GM12892 (cell line): ENCODE results near the gene KCNG2.

ENCODE experiments used
- POLR2A ChIP-seq: IDR thresholded peaks from 2 replicates; pipeline ENCODE4 v1.6.1; 2011; ENCODE audit warnings: low read depth, low read length, control low read depth
- POLR2AphosphoS5 ChIP-seq: IDR thresholded peaks from 2 replicates; pipeline ENCODE4 v1.6.1; 2011; ENCODE audit warnings: low read depth, low read length, control low read depth
- TAF1 ChIP-seq: IDR thresholded peaks from 2 replicates; pipeline ENCODE4 v1.6.1; 2011; ENCODE audit warnings: low read depth, mild to moderate bottlenecking, control low read depth, low read length, borderline replicate concordance

- no peak for TF ChIP-seq TAF1
- TF ChIP-seq POLR2A: no peak
- TF ChIP-seq POLR2AphosphoS5: no peak
Measured at GRCh38 chr18:79922971-79923411, 125.3 kb downstream of the KCNG2 start.
